Retinal pigment epithelial cell (primary cell): ENCODE measurements around the gene TSPAN17.

Experiments used
- DNase-seq: peaks from one replicate; pipeline ENCODE4 v3.0.0-alpha.2; 2010; ENCODE audit warnings: low read depth
- H3K4me3 ChIP-seq: 2 replicates; pipeline ENCODE4 v1.5.1; 2011; ENCODE audit warnings: mild to moderate bottlenecking, low read length, control low read depth, moderate library complexity
- TF ChIP-seq, protein P1 (sequence below): conservative IDR thresholded peaks from 2 replicates; pipeline ENCODE4 v1.5.1; 2011; ENCODE audit warnings: low read depth, low read length, control low read depth, inconsistent platforms

The TSPAN17 gene

DNA sequence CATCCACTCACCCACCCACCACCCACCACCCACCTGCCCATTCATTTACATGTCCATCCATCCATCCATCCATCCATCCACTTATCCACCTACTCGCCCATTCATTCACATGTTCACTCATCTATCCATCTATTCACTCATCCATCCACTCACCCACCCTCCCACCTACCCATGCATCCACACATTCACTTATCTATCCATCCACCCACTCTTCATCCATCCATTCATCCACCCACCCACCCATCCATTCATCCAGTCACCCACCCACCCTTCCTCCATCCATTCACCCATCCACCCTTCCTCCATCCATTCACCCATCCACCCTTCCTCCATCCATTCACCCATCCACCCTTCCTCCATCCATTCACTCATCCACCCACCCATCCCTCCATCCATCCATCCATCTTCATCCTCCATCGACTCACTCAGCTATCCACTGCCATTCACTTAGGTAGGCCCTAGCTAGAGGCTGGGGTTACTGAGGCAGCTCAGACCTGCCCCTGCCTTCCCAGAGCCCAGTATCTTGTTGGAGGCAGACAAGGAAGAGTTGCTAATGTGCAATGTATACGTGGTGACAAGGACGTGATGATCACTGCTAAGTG is 12.7 kb downstream of the TSPAN17 start:
- no peak overlapping the region for H3K4me3 ChIP-seq
- DNase-seq = no peak
- TF ChIP-seq, protein P1, sequence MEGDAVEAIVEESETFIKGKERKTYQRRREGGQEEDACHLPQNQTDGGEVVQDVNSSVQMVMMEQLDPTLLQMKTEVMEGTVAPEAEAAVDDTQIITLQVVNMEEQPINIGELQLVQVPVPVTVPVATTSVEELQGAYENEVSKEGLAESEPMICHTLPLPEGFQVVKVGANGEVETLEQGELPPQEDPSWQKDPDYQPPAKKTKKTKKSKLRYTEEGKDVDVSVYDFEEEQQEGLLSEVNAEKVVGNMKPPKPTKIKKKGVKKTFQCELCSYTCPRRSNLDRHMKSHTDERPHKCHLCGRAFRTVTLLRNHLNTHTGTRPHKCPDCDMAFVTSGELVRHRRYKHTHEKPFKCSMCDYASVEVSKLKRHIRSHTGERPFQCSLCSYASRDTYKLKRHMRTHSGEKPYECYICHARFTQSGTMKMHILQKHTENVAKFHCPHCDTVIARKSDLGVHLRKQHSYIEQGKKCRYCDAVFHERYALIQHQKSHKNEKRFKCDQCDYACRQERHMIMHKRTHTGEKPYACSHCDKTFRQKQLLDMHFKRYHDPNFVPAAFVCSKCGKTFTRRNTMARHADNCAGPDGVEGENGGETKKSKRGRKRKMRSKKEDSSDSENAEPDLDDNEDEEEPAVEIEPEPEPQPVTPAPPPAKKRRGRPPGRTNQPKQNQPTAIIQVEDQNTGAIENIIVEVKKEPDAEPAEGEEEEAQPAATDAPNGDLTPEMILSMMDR = no peak

DNA sequence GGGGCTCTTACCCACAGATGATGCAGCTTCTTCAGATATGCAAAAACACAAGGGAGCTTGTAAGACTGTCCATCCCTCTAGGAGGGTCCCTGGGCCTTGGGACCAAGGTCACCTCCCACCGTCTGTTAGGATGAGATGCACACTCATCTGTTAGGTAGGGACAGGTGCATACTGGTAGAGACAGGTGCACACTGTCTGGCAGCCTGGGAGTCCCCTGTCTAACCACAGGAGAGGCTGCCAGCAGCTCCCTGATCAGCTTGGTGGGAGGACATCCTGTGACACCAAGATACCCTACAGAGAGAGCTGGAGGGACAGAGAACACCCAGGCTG is 13.2 kb downstream of the TSPAN17 start:
- TF ChIP-seq, protein P1 = no peak
- no peak for DNase-seq
- H3K4me3 ChIP-seq = no peak overlapping the region

DNA sequence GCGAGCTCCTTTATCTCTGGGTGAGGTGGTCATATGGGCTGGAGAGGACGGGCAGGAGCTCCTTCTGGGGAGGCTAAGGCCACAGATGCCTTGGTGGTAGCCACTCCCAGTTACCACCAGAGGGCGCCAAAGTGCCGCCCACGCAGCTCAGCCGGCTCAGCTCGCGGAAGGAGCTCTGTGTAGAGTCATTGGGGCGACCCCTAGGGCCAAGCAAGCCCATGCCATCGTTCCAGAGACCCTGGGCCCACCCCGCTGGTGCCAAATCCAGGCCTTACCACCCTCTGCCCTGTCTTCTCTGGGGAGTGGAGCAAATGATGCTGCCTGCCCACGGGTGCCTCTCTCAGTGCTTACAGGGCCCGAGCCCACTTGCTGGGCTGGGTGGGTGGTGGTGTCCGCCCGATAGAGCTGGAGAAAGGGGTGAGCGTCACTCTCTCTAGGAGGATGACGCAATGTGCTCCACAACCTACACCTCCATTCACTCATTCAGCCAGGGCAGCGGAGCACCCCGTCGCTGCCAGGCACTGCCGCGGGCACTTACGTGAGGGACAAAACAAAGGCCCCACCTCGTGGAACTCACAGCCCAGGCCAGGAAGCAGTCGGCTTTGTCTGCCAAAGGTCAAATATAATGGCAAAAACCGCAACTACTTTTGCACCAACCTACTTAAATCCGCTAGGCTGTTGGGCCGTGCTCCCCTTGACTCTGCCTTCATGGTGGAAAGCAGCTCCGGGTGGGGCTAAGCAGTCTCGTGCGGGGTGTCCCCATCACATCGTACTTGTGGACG is 13.8 kb downstream of the TSPAN17 start:
- H3K4me3 ChIP-seq = no peak overlapping the region
- DNase-seq = no peak
- TF ChIP-seq, protein P1 = peak; percentile 98

DNA sequence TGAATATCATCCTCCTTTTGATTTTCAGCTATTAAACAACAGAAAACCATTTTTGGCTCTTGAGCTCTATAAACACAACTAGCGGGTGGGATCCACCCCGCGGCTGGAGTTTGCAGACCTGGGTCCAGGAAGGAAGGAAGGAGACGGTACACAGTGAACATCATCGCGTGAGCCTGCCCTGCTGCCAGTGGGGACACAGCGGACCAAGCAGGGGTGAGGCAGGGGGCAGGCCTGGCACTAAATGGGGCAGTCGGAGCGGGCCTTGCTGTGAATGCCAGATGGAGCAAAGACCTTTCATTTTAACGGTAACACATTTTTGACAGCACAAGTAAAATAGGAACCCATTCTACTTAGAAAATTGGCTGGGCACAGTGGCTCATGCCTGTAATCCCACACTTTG is 14.4 kb downstream of the TSPAN17 start:
- TF ChIP-seq, protein P1 = no peak
- DNase-seq = no peak
- H3K4me3 ChIP-seq = no peak overlapping the region

DNA sequence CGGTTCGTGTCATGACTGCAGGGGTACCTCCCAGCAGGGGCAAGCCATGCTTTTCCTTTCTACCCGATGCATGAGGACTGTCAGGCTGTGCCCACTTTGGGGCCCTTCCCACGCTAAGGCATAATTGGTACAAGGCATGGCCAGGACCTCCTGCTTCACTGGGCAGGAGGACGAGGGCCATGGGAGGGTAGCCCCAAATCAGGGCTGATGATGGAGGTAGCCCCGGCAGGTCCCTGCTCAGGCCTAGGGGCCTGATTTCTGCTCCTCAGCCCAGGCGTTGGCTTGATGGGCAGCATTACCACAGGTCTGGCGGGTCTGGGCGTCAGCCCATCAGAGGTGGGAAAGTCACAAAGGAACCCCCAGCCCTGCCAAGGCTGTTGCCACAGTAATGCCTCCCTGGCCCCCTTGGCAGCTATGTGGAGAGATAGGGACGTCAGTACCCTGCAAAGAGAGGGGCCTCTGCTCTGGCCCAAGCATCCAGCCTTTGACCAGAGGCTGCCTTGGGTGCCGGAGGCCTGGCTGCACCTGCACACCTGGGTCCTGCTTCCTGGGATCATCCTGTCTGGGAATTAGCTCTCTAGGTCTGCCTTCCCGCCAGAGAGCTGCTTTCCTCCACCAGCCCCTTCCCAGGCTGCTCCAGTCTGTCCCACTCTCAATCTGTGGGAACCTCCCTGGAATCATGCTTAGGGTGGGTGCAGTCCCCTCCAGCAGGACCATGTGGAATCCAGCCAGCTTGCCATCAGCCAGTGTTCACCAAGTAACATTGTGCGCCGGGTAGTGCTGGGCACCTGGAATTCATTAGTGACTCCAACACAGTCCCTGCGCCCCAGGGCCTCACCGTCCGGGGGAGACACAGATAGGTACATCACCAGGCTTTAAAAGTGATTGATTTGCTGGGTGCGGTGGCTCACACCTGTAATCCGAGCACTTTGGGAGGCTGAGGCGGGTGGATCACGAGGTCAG is 15.4 kb downstream of the TSPAN17 start:
- TF ChIP-seq, protein P1 = no peak
- H3K4me3 ChIP-seq = no peak overlapping the region
- DNase-seq = no peak

DNA sequence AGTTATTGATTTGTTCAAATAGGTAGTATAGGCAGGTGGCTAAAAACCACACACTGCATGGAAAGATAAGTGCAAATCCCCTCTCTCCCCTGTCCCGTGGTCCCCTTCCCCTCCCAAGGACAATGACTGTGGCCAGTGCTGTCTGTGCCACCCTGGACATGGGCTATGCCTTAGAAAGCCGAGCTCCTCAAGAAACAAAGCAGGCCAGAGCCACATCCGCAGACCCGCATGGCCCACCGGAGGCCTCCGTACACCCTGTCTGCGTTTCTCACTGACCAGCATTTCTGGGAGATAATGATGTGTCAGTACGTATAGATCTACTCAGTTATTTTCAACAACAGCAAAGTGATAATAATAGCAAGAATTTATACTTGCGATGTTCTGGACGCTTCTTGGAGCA is 16.3 kb downstream of the TSPAN17 start:
- TF ChIP-seq, protein P1 = no peak
- no peak for DNase-seq
- no peak overlapping the region for H3K4me3 ChIP-seq
